ENCODE data around the gene SMARCAL1. TPM values are rescaled to one million over a fixed set of nuclear protein-coding genes. Genes with fewer than 3 reads are reported as not detected.

The SMARCAL1 gene
- polyA plus RNA-seq, 1 experiment: 28.6 TPM

DNA sequence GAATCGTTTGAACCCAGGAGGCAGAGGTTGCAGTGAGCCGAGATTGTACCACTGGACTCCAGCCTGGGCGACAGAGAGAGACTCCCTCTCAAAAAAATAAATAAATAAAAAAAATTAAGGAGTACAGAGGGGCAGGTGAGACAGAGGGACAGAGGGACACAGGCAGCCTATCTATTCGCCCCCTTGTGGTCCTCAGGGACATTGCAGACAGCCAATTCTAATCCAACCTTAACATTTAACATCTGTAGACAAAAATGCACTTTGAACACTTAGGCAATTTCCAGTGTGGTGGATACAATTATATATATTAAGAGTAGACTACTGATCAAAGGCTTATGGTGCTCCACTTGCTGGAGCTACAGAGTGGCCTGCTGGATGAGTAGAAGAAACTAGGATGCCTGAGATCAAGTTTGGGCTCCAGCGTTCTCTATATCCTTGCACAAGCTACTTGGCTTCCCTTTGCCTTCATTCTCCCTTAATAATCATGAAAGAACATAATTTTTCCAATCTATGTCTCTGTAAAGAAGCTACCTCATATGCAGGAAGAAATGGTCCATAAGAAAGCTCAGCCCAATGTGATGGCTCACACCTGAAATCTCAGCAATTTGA is 8.2 kb upstream of the SMARCAL1 start:
- ChIA-PET CTCF (interaction anchor here (0.6 to 5.0 kb wide), 24 partner anchors 9 to 294 kb away, joined by 3 to 38 read pairs (median 4); partner anchors contain the start of genes MARCHF4 and XRCC5), POLR2A (no interaction called here)
- Histone ChIP-seq H3K27ac (ENCODE audit: low read depth, low read length) (no peak overlapping the region), H3K27me3 (ENCODE audit: control insufficient read depth, insufficient read depth, low read length) (peaks cover 2% of the 10 kb centered on the region), H3K9me3 (ENCODE audit: control insufficient read depth, insufficient read depth, low read length) (no peaks in the 10 kb centered on the region), H3K4me3 (ENCODE audit: low read depth, low read length) (no peak overlapping the region)
- no peak for DNase-seq (ENCODE audit: low read depth, low spot score)
- TF ChIP-seq, protein P1, sequence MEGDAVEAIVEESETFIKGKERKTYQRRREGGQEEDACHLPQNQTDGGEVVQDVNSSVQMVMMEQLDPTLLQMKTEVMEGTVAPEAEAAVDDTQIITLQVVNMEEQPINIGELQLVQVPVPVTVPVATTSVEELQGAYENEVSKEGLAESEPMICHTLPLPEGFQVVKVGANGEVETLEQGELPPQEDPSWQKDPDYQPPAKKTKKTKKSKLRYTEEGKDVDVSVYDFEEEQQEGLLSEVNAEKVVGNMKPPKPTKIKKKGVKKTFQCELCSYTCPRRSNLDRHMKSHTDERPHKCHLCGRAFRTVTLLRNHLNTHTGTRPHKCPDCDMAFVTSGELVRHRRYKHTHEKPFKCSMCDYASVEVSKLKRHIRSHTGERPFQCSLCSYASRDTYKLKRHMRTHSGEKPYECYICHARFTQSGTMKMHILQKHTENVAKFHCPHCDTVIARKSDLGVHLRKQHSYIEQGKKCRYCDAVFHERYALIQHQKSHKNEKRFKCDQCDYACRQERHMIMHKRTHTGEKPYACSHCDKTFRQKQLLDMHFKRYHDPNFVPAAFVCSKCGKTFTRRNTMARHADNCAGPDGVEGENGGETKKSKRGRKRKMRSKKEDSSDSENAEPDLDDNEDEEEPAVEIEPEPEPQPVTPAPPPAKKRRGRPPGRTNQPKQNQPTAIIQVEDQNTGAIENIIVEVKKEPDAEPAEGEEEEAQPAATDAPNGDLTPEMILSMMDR (IDR thresholded peaks at IDR 0.05; ENCODE audit: low read depth, low read length): peak; percentile 84

DNA sequence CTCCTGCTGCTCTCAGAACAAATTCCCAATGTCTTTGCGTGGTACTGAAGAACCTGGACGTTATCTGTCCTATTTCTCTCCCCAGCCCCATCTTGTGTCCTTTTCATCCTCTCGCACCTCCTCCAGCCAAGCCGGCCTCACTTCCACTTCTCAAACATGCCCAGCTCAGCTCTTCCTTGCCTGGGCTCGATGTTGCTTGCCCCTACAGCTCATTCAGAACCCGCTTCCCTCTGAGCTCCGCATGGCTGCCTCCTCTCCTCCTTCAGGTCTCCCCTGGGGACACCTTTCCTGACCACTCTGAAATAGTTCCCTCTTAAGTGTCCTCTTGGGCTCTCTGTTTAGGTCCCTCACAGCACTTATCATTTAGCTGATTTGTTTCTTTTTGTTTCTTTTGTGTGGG is 6.7 kb upstream of the SMARCAL1 start:
- ChIA-PET POLR2A (no interaction called here), CTCF (interaction anchor here (1.0 to 5.0 kb wide), 6 partner anchors 32 to 279 kb away, joined by 3 to 38 read pairs (median 16); partner anchors contain the start of gene MARCHF4)
- DNase-seq (ENCODE audit: low read depth, low spot score): no peak
- Histone ChIP-seq H3K9me3 (ENCODE audit: control insufficient read depth, insufficient read depth, low read length) (no peaks in the 10 kb centered on the region), H3K4me3 (ENCODE audit: low read depth, low read length) (no peak overlapping the region), H3K27ac (ENCODE audit: low read depth, low read length) (no peak overlapping the region), H3K27me3 (ENCODE audit: control insufficient read depth, insufficient read depth, low read length) (peaks cover 2% of the 10 kb centered on the region)
- TF ChIP-seq, protein P1 (IDR thresholded peaks at IDR 0.05; ENCODE audit: low read depth, low read length): no peak

DNA sequence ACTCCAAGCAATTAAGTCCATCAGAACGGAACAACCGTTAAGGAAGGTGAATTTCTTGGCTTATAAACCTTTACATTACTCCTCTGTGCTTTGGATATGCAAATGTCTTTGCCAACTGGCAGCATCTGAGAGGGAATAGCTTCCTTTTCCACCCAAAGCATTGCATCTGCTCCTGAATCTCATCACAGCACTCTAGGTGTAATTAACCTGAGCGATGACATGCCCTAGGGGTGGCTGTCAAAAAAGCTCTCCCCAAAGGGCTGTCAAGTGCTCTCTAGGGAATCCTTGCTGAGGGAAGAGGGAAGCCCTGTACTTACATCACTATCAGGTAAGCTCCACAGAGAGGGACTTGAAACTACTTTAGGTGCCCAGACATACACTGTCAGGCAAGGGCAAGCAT is 5.5 kb upstream of the SMARCAL1 start:
- no peak for DNase-seq (ENCODE audit: low read depth, low spot score)
- CTCF ChIA-PET: no interaction called here
- no peak overlapping the region for H3K27ac ChIP-seq (ENCODE audit: low read depth, low read length)
- H3K4me3 ChIP-seq (ENCODE audit: low read depth, low read length): no peak overlapping the region
- POLR2A ChIA-PET: no interaction called here
- peaks cover 2% of the 10 kb centered on the region for H3K27me3 ChIP-seq (ENCODE audit: control insufficient read depth, insufficient read depth, low read length)
- H3K9me3 ChIP-seq (ENCODE audit: control insufficient read depth, insufficient read depth, low read length): no peaks in the 10 kb centered on the region
- TF ChIP-seq, protein P1 (IDR thresholded peaks at IDR 0.05; ENCODE audit: low read depth, low read length): no peak

DNA sequence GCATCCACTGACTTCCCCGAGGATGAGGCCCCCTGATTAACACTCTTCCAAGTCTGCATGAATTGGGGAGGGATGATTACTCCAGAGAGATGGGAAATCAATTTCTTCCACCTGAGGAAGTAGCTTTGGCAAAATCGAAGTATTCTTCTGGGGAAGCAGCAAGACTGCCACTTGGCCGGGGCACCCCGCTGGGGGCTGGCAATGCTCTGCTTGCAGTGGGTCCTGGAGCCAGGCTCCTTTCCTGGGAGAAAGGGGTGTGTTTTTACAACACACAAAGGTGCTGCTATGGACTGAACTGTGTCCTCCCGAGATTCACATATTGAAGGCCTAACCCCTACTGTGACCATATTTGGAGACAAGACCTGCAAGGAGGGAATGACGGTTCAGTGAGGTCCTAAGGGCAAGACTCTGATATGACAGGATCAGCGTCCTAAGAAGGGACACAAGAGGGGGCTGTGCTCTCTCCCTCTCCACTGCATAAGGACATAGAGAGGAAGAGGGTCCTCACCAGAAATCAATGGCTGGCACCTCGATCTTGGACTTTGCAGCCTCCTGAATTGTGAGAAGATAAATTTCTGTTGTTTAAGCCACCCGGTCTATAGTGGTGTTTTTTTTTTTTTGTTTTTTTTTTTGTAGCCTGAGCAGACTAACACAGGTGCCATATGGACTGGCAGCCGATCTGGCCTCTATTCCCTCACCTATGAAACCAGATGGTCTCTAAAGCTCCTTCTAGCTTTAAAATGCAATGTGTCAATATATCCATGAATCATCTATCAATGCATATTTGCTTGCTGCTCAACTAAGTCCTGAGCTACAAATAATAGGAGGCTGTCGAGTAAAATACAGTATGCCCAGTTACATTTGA is 3.6 kb upstream of the SMARCAL1 start:
- POLR2A ChIA-PET: no interaction called here
- peaks cover 2% of the 10 kb centered on the region for H3K27me3 ChIP-seq (ENCODE audit: control insufficient read depth, insufficient read depth, low read length)

More for the DNA sequence above, 3.6 kb upstream of the SMARCAL1 start:
- CTCF ChIA-PET: interaction anchor here (1.3 to 1.6 kb wide), 2 partner anchors 10 to 187 kb away, joined by 3 to 5 read pairs; no protein-coding TSS in a partner anchor
- H3K4me3 ChIP-seq (ENCODE audit: low read depth, low read length): no peak overlapping the region
- DNase-seq (ENCODE audit: low read depth, low spot score): no peak
- H3K27ac ChIP-seq (ENCODE audit: low read depth, low read length): no peak overlapping the region
- TF ChIP-seq, protein P1 (IDR thresholded peaks at IDR 0.05; ENCODE audit: low read depth, low read length): no peak
- H3K9me3 ChIP-seq (ENCODE audit: control insufficient read depth, insufficient read depth, low read length): no peaks in the 10 kb centered on the region

Measured in AG04450 (cell line).